ENCODE results near the gene DTNBP1. TPM values are rescaled to one million over a fixed set of nuclear protein-coding genes. Genes with fewer than 3 reads are reported as not detected.

DTNBP1 gene
- total RNA-seq, 2 donors from 2014 or later = 6.3 to 25.0 TPM

DNA sequence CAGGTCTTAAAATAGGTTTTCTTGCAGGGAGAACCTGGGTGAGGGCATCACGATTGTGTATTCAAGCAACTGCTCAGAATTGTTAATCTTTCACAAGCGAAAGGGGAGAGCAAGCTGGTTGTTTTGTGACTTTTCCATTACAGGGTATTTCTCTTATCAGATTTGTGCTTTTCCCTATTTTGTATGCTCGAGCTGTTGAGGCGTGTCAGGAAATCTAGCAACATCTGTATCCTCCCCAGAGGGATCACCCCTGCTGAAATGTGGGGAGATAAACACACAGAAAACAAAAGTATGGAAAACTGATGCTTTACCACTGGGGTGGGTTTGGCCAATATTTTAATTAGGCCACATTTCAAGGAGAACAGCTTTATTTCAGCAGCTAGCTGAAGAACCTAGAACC, 187.0 kb downstream of the DTNBP1 start:
- TF ChIP-seq, protein P1, sequence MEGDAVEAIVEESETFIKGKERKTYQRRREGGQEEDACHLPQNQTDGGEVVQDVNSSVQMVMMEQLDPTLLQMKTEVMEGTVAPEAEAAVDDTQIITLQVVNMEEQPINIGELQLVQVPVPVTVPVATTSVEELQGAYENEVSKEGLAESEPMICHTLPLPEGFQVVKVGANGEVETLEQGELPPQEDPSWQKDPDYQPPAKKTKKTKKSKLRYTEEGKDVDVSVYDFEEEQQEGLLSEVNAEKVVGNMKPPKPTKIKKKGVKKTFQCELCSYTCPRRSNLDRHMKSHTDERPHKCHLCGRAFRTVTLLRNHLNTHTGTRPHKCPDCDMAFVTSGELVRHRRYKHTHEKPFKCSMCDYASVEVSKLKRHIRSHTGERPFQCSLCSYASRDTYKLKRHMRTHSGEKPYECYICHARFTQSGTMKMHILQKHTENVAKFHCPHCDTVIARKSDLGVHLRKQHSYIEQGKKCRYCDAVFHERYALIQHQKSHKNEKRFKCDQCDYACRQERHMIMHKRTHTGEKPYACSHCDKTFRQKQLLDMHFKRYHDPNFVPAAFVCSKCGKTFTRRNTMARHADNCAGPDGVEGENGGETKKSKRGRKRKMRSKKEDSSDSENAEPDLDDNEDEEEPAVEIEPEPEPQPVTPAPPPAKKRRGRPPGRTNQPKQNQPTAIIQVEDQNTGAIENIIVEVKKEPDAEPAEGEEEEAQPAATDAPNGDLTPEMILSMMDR (IDR thresholded peaks at IDR 0.05) = no peak
- Histone ChIP-seq H3K27ac (peak overlapping the region; percentile 35 to 63), H3K27me3 (no peaks in the 10 kb centered on the region), H3K4me1 (peaks cover 0 to 40% of the 10 kb centered on the region in 2 donors), H3K9me3 (no peaks in the 10 kb centered on the region), H3K36me3 (no peaks in the 10 kb centered on the region), H3K4me3 (no peak overlapping the region)
- DNase-seq (ENCODE audit: low spot score) = no peak

DNA sequence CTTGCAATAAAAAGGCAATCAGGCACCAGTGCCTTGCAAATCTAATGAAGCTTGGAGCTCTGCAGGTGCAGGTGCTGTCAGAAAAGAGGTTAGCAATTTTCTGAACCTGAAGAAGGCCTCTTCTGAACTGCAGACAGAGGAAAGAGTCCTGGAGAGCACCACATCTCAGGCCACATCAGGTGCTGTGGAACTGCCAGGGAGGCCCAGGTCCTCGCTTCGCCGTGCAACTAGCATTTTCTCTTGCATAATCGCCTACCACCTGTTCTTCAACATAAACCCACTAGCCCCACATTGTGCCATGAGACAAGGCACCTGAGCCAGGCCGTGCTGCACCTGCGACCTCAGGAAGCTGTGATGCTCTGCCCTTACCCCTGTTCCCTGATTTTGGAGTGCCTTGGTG, 187.6 kb downstream of the DTNBP1 start:
- Histone ChIP-seq H3K9me3 (no peaks in the 10 kb centered on the region), H3K27me3 (no peaks in the 10 kb centered on the region), H3K4me3 (no peak overlapping the region), H3K4me1 (peaks cover 0 to 35% of the 10 kb centered on the region in 2 donors), H3K27ac (no peak overlapping the region), H3K36me3 (peaks cover 3% of the 10 kb centered on the region)
- TF ChIP-seq, protein P1 (IDR thresholded peaks at IDR 0.05) = no peak
- no peak for DNase-seq (ENCODE audit: low spot score)

DNA sequence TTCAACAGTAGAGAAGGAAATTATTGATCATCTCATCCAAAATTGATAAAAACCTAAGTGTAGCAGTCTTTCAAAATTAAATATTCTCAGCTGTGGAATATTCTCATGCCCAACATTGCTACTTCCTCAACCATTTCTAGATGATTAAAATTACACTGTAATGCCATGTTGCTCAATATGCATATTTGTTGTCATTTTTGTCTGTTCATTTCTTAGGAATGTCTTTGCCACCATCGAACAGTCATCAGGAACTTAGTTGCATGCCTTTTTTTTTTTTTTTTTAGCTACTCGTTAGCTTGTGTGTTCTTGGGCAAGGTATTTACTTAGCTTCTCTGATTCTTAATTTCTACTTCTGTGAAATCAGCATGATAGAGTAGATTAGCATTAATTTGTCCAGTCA, 188.6 kb downstream of the DTNBP1 start:
- TF ChIP-seq, protein P1 (IDR thresholded peaks at IDR 0.05) = no peak
- Histone ChIP-seq H3K27me3 (no peaks in the 10 kb centered on the region), H3K36me3 (peaks cover 6% of the 10 kb centered on the region), H3K4me1 (peaks cover 0 to 26% of the 10 kb centered on the region in 2 donors), H3K4me3 (no peak overlapping the region), H3K9me3 (no peaks in the 10 kb centered on the region), H3K27ac (peak overlapping the region; percentile 28 to 66)
- no peak for DNase-seq (ENCODE audit: low spot score)

DNA sequence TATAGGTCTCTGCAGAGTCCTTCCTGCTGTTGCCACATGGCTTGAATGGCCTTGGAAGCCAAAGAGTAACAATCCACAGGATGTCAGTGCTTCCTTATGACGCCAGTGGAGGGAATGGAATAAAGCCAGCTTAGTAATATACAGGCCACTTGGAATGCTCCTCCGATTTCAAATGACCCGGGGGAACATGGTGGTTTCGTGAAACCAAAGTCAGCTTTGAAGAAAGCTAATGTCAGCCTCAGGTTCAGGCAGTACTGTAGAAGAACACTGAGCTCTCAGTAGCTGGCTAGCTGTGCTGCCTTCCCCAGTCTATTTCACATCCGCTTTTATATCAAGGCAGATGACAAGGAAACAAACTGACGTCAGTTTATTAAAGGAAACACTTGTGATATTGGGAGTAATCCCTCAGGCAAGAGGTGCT, 189.1 kb downstream of the DTNBP1 start:
- TF ChIP-seq, protein P1 (IDR thresholded peaks at IDR 0.05) = no peak
- Histone ChIP-seq H3K27ac (peak overlapping the region; percentile 46 to 66), H3K36me3 (peaks cover 8% of the 10 kb centered on the region), H3K27me3 (no peaks in the 10 kb centered on the region), H3K9me3 (no peaks in the 10 kb centered on the region), H3K4me1 (peaks cover 0 to 26% of the 10 kb centered on the region in 2 donors), H3K4me3 (no peak overlapping the region)
- no peak for DNase-seq (ENCODE audit: low spot score)

DNA sequence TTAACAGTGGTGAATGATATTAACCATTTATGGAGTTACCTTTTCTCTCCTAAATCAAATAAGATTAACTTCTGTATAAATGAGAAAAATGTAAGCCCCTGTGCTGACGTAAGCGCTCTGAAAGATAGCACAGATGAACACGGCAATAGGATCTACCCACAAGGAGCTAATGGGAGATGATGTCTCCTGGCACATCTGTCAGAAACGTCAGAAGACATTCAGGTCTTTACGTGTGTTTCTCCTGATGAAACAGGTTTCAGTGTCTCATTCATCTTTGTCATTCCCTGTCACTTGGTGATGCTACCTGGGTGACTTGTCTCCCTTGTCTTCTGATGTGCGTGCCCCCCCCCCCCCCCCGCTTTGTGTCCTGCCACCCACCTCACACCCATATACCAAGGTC, 189.7 kb downstream of the DTNBP1 start:
- H3K27me3 ChIP-seq = no peaks in the 10 kb centered on the region
- TF ChIP-seq, protein P1 (IDR thresholded peaks at IDR 0.05) = no peak
- DNase-seq (ENCODE audit: low spot score) = no peak
- peaks cover 0 to 26% of the 10 kb centered on the region in 2 donors for H3K4me1 ChIP-seq
- H3K9me3 ChIP-seq = no peaks in the 10 kb centered on the region
- no peak overlapping the region for H3K4me3 ChIP-seq
- peaks cover 13% of the 10 kb centered on the region for H3K36me3 ChIP-seq
- peak overlapping the region; percentile 46 to 66 for H3K27ac ChIP-seq
